ENCODE measurements around the gene PRLR.

DNA sequence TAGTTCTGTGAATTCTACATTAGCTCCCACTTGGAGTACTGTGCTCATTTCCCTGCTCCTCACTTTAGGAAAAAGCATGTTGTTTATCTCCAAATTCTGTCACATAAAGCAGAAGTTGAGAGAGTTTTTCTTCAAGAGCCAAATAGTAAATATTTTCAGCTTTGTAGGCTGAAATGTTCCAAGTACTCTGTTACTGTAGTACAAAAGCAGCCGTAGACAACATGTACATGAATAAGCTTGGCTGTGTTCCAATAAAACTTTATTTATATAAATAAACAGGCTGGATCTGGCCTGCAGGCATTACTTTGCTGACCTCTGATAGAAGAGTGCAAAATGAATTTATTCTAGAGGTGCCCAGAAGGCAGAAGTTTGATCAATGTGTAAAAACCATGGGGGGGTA, 109.6 kb downstream of the PRLR start:
- TF ChIP-seq, protein P1, sequence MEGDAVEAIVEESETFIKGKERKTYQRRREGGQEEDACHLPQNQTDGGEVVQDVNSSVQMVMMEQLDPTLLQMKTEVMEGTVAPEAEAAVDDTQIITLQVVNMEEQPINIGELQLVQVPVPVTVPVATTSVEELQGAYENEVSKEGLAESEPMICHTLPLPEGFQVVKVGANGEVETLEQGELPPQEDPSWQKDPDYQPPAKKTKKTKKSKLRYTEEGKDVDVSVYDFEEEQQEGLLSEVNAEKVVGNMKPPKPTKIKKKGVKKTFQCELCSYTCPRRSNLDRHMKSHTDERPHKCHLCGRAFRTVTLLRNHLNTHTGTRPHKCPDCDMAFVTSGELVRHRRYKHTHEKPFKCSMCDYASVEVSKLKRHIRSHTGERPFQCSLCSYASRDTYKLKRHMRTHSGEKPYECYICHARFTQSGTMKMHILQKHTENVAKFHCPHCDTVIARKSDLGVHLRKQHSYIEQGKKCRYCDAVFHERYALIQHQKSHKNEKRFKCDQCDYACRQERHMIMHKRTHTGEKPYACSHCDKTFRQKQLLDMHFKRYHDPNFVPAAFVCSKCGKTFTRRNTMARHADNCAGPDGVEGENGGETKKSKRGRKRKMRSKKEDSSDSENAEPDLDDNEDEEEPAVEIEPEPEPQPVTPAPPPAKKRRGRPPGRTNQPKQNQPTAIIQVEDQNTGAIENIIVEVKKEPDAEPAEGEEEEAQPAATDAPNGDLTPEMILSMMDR (IDR thresholded peaks at IDR 0.05; ENCODE audit: poor library complexity, severe bottlenecking): no peak
- TF ChIP-seq POLR2AphosphoS5 (IDR thresholded peaks at IDR 0.05) (no peak), SMC3 (conservative IDR thresholded peaks at IDR 0.05; ENCODE audit: poor library complexity) (no peak), RAD21 (conservative IDR thresholded peaks at IDR 0.05) (no peak)

All from neural cell (in vitro differentiated cells).